Measurements from ENCODE around the gene ARL6IP1.
A peak's percentile ranks its signal among the peaks of the same experiment; 100 is the strongest.
"Not testable (repeated sequence)": the region's sequence is repeated elsewhere in the genome, so short reads cannot be mapped to it uniquely, and the experiment has no call there.

ARL6IP1 gene

GRCh38 chr16:18759598-18760520 is 41.5 kb downstream of the ARL6IP1 start:
- peak; percentile 11 for DNase-seq (ENCODE audit: low read depth)

- DNase-seq (ENCODE audit: low read depth), result not testable (repeated sequence)
Measured at GRCh38 chr16:18757960-18758660, 43.2 kb downstream of the ARL6IP1 start.

DNA sequence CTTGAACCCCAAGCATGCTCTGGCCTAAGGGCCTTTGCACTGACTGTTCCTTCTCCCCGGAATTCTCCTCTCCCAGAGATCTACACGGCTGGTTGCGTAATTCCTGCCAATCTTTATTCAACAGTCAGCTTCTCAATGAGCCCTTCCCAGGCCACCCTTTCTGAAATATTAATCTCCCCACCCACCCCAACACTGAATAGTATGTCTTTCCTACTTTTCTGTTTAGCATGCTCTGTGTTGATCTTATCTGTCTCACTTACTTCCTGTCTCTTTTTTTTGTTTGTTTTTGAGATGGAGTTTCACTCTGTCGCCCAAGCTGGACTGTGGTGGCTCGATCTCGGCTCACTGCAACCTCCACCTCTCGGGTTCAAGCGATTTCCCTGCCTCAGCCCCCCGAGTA is 44.7 kb downstream of the ARL6IP1 start:
- not testable (repeated sequence) for DNase-seq (ENCODE audit: low read depth)

GRCh38 chr16:18742870-18743269 is 58.5 kb downstream of the ARL6IP1 start:
- DNase-seq (ENCODE audit: low read depth), result not testable (repeated sequence)
